NCI-H2171 treated with DMSO at 0.1 percent for 48 hours (cell line): ENCODE measurements around the gene HNRNPUL2.
A peak's percentile ranks its signal among the peaks of the same experiment; 100 is the strongest.

Experiments
- DNase-seq: peaks from one replicate; lab custom pipeline; 2025; lab: John Stamatoyannopoulos, UW

HNRNPUL2 gene

DNA sequence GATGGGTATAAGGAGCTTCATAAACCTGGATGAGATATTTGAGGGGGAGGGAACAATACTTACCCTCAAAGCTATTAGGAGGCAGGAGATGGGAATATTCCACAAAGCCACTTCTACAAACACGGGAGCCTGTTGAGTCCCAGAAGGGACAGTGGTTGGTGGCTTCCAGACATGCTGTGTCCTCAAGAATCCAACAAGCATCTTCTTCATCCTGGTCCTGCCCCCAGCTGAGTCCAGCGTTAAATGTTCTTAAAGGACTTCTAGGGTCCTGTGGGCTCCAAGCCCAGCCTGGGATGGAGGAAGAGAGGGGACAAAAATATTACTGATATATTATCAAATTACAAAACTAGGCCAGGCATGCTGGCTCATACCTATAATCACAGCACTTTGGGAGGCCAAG, 59.8 kb downstream of the HNRNPUL2 start:
- no peak for DNase-seq

DNA sequence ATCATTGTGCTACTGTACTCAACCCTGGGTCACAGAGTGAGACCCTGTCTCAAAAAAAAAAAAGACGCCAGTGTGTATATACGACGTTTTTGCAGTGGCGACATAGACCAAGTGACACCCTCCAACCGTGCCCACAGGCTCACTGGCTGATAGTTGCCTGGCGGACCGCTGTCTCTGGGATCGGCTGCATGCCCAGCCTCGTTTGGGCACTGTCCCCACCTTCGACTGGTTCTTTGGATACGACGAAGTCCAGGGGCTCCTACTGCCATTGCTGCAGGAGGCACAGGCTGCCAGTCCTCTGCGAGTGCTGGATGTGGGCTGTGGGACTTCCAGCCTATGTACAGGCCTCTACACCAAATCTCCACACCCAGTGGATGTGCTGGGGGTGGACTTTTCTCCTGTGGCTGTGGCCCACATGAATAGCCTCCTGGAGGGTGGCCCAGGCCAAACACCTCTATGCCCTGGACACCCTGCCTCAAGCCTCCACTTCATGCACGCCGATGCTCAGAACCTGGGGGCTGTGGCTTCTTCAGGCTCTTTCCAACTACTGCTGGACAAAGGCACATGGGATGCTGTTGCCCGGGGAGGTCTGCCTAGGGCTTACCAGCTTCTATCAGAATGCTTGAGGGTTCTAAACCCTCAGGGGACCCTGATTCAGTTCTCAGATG, 60.9 kb downstream of the HNRNPUL2 start:
- no peak for DNase-seq

DNA sequence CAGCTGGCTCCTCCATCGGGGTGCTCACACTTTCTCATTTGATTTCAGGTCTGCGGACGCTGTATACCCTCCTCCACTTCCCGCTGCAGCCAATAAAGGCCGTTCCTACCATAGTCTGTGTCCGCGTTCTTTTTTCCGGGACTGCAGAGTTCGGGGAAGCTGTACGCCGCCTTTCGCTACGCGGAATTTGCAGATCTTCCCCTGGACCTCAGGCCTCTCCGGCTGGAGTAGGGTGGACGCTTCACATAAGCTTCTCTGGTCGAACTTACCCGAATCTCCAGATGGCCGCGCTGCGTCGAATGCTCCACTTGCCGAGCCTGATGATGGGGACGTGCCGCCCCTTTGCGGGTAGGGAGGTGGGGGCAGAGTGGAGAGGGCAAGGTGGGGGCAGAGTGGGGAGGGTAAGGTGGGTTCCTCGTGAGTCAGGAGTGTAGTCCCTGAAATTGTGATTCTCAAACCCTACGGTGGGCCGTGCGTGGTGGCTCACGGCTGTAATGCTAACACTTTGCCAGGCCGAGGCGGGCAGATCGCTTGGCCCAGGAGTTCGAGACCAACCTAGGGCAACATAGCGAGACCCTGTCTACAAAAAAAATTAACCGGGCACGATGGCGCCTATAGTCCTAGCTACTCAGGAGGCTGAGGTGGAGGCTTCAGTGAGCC, 61.5 kb downstream of the HNRNPUL2 start:
- peak; percentile 43 for DNase-seq

DNA sequence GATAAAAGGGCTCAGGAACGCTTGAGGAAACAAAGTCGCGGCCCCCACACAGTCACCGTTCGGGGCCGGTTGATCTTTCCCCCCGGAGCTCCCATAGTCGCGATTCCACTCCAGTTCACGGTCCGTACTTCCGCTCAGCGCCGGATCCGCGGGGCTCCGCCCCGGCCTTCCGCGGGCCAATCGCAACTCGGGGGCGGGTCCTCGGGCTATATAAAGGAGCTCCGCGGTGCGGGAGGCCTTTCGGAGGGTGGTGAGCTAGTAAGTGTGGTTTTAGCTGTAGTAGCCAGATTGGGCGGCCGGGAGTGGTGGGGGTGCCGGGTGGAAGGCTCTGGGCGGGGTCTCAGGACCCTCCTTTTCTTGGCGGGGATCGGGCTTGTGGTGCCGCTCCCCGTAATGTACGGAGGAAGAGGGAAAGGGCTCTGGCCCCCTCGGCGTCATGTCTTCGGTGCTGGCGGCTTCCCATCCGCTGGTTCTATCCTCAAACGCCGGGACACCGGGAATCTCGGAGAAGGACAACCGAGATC, 62.1 kb downstream of the HNRNPUL2 start, which contains the start of the genes C11orf98 and CSKMT:
TSS of gene C11orf98 (minus strand) at position 136 of the 524 bp plus-strand sequence. CDS start at position 95, 41 bp downstream.
TSS of gene CSKMT (plus strand) at position 238 of the 524 bp plus-strand sequence. CDS start 568 bp downstream, outside the sequence.
- DNase-seq = peak; percentile 92

DNA sequence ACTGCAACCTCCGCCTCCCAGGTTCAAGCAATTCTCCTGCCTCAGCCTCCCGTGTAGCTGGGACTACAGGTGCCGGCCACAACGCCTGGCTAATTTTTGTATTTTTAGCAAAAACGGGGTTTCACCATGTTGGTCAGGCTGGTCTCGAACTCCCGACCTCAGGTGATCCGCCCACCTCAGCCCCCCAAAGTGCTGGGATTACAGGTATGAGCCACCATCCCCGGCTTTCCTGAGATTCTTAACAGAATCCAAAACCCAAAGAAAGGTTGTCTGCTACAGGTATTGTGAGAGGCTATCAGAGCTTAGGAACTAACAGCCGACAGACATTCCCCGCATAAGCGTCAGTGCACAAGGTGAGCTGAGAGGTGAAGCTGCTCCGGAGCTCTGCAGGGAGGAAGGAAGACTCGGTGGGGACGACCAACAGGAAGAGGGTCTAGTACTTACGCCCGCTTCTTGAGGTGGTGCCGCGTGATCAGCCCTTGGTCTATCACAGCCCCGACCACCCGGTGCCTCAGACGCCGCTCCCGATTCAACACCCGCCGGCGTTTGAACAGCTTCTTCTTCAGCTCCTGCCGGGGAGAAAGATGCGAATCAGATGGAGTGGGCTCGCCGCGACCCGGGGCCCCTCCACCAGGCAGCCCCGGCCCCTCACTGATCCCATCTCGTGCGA, 62.7 kb downstream of the HNRNPUL2 start:
- peak; percentile 88 for DNase-seq
